GM12874 (cell line): ENCODE data around the gene FAXDC2.

ENCODE experiments used
- TF ChIP-seq, protein P1 (sequence below): IDR thresholded peaks from 2 replicates; pipeline ENCODE4 v1.5.1; 2011; ENCODE audit warnings: low read depth, mild to moderate bottlenecking, control low read depth, low read length, moderate library complexity; ENCODE audit not compliant: insufficient read depth

FAXDC2 gene

DNA sequence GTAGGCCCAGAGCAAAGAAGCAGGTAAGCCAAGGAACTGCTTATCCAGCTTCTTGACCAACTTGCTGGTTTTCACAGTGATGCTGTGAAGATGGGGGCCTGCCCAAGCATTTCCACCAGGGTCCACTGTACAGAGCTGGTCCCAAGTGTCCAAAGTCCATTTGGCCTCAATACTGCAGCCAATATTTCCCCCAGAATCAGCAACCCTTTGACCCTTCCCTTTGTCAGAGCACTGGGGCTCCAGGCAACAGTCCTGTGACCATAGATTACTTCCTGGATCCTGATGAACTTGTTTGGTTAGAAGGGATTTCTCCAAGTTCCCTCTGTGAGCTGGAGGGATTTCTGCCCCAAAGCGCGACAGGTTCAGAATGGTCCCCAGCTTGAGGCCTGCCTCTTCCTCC lies 26.3 kb downstream of the FAXDC2 start:
- TF ChIP-seq, protein P1, sequence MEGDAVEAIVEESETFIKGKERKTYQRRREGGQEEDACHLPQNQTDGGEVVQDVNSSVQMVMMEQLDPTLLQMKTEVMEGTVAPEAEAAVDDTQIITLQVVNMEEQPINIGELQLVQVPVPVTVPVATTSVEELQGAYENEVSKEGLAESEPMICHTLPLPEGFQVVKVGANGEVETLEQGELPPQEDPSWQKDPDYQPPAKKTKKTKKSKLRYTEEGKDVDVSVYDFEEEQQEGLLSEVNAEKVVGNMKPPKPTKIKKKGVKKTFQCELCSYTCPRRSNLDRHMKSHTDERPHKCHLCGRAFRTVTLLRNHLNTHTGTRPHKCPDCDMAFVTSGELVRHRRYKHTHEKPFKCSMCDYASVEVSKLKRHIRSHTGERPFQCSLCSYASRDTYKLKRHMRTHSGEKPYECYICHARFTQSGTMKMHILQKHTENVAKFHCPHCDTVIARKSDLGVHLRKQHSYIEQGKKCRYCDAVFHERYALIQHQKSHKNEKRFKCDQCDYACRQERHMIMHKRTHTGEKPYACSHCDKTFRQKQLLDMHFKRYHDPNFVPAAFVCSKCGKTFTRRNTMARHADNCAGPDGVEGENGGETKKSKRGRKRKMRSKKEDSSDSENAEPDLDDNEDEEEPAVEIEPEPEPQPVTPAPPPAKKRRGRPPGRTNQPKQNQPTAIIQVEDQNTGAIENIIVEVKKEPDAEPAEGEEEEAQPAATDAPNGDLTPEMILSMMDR, result no peak

DNA sequence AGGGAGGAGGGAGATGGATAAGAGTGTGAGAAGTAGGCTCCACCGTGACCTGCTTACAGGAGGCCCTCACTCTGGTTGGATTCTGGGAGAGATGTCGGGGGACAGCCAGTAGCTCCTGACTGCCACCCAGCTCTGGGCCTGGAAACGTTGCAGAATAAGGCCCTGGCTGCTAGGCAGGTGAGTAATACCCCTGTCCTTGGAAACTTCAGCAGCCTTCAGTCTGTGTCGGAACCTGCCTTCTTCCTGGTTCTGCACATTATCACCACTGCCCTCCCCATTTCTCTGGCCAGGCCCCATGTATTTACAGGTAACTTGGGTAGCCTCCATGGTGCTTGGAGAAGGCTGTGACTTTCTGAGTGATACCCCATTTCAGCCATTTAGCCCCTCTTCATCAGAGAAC lies 26.8 kb downstream of the FAXDC2 start:
- TF ChIP-seq, protein P1, result no peak

DNA sequence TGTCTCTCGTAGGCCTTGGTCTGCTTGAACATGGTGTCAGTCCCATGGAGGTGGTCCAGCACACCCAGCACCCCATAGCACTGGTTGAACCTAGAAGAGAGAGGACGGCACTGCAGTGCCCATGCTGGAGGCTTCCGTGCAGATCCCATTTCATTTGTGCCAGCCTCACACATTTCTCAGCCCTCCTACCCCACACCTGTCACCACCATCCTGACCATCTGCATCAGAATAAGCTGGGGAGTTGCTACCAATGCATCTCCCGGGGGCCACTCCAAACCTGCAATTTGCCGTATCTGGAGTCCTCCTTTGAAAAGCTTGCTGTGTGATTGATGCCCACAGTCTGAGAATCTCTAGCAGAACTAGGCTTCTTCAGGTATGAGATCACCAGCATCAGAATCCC lies 30.0 kb downstream of the FAXDC2 start:
- TF ChIP-seq, protein P1, result no peak

DNA sequence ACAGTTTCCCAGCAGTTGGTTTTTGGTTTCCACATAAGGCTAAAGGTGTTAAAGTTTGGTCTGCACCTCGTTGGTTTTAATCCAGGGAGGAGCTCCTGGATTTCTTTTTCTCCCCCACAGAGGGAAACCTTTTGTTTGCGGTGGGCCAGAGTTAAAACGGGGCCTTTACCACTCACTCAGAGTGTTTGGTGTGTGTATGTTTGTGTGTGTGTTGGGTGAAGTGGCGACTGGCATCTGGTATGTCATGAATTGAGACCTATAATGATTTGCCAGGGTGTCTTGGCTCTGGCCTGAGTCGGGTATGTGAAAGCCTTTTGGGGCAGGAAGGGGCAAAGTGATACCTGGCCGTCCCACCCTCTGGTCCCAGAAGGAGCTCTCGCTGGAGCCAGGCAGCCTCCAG lies 30.9 kb downstream of the FAXDC2 start:
- TF ChIP-seq, protein P1, result no peak

DNA sequence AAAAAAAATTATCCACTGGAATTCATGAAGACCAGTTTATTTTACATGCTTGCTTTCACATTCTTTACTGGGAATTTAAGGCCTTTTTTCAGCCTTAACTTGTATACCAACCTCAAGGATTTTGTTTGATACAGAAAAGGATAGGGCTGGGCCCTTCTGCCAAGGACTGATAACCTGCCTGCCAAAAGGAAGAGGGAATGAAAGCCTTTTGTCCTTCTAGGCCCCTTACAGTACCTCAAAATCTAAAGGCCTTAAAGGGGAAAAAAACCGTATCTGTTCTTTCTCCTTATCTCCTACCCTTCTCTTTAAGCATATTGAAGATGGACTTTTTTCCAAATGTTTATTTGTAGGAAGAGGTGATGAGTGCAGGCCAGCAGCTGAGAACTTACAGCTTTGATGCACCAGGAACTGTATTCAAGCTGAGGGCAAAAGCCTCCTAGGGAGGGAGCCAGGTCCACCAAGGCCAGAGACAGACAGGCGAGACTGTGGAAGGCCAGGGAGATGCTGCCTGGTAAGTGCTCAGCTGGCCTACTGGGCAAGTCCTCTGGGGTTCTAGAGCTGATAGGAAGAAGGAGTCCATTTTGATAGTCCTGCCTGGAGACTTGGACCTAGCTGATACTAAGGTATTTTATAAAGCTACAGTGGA lies 31.8 kb downstream of the FAXDC2 start:
- TF ChIP-seq, protein P1, result no peak

DNA sequence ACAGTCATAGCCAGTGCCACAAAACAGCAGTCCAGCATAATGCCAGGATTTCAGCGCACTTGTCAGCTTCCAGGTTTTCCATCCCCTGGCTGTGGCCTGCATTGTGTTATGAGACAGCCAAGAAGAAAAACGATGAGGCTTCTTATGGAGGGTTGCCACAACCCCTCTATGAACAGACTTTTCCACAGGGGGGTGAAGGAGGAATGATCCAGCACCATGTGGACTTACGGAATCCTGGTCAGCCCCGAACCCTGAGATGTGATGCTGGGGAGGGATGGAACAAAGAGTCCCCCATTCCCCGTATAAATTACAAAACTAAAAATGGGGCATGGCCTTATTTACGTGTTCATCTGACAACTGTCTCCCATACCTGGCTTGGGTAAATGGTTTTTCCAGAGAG lies 32.6 kb downstream of the FAXDC2 start:
- TF ChIP-seq, protein P1, result no peak

DNA sequence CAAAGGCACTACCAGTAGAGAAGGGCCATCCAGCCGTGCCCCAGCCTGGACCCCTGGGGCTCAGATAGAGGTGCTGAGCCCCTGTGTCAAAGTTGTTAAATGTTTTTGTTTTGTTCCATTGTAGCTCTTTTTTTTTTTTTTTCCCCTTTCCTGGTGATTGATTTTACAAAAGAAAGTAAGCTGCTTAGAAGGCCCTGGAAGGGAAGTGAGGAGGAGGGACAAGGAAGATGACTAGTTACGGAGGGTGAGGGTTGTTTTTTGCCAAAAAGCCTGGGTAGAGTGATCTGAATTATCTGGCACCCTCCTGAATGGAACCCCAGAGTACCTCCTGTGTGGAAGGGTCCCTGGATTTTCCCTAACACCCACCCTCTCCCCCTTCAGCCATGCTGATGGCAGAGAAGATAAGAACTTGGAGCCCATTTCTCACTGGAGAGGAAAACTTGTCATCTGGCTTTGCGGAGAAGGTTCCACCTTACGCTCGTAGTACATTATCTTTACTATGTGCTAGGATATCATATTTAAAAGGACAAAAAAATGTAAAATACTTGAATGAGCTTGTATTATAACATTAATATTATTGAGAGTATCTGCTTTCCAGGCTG lies 33.4 kb downstream of the FAXDC2 start:
- TF ChIP-seq, protein P1, result no peak
